GM12865 (cell line): ENCODE data around the gene RBMS1.
A peak's percentile ranks its signal among the peaks of the same experiment; 100 is the strongest.

Source experiments
- DNase-seq: peaks from one replicate; pipeline ENCODE4 v3.0.0; 2010; ENCODE audit warnings: low read depth
- H3K4me3 ChIP-seq: 2 replicates; pipeline ENCODE4 v1.5.1; 2011; ENCODE audit warnings: mild to moderate bottlenecking, low read depth, low read length, control low read depth
- CTCF ChIP-seq: IDR thresholded peaks from 2 replicates; pipeline ENCODE4 v1.5.1; 2011; ENCODE audit warnings: low read length, control low read depth, low read depth, inconsistent platforms; ENCODE audit not compliant: insufficient read depth; ENCODE audit errors: missing control alignments

Gene RBMS1

GRCh38 chr2:160464017-160464416 is 29.6 kb downstream of the RBMS1 start:
- H3K4me3 ChIP-seq = no peak overlapping the region
- no peak for TF ChIP-seq CTCF
- DNase-seq = no peak

- no peak for TF ChIP-seq CTCF
- DNase-seq = no peak
- H3K4me3 ChIP-seq = no peak overlapping the region
Observed at GRCh38 chr2:160463245-160463644, 30.4 kb downstream of the RBMS1 start.

GRCh38 chr2:160460333-160460731 is 33.3 kb downstream of the RBMS1 start:
- DNase-seq = no peak

DNA sequence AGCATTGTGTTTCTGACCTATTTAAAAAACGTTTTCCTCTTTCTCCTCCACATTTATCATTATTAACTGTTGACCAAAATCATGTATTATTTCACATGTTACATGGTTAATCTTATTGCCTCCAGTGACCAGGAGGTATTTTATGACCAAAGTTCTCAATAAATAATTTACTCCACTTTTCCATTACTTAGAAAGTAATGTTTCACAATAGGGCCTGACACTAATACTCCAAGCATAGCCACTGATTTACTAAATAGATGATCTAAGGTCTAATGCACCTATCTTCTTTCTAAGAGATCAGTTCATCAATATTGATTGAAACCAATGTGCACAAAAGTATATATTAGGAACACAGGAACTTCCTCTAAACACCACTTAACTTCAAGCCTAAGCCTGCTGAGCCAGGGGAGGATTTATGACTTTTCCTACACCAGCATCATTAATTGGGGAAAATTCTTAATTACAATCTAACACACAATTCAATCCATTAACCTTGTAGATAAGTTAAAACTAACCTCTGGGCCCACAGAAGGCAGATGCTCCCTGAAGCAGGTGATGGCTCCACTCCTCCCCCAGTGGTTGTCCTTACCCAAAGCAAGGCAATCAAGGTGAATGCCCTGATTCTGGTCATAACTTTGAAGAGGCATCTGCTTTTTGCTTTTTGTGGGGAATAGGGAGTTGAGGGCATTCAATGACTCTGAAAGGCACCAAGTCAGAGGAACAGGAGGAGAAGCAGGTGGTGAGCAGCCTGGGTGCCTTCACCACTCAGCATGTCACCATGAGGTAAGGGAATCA is 33.9 kb downstream of the RBMS1 start:
- DNase-seq = no peak
- no peak for TF ChIP-seq CTCF
- no peak overlapping the region for H3K4me3 ChIP-seq

More at GRCh38 chr2:160460333-160460731, 33.3 kb downstream of the RBMS1 start:
- no peak overlapping the region for H3K4me3 ChIP-seq
- no peak for TF ChIP-seq CTCF

GRCh38 chr2:160458718-160459453 is 34.7 kb downstream of the RBMS1 start:
- TF ChIP-seq CTCF = no peak
- DNase-seq = no peak
- H3K4me3 ChIP-seq = no peak overlapping the region

DNA sequence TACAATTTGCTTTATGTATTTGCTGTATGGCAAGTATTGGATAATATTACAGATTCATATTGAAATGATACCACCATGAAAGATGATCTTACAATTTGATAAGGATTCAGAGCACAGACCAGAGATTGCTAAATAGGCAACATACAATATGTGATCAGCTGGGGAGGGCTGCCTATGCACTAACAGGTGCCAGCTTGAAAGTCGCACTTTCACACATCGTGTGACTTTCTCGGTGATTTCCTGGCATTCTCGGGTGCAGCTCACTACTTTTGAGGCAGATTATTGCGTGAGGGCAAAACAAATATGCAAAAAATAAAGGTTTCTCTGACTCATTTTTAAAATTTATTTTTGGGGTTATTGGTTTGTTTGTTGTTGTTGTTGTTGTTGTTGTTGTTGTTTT is 36.0 kb downstream of the RBMS1 start:
- DNase-seq = peak; percentile 35
- H3K4me3 ChIP-seq = no peak overlapping the region
- TF ChIP-seq CTCF = no peak
